ENCODE data around the gene CCNH. TPM values are rescaled to one million over a fixed set of nuclear protein-coding genes. Genes with fewer than 3 reads are reported as not detected.

Gene CCNH
- total RNA-seq, 1 experiment from 2014 or later = 50.1 TPM

GRCh38 chr5:87423755-87424154 is 11.0 kb upstream of the CCNH start:
- peaks cover 9% of the 10 kb centered on the region for H3K4me1 Mint-ChIP-seq (ENCODE audit: low read depth, unreplicated experiment)
- H3K4me3 Mint-ChIP-seq (ENCODE audit: low read depth, unreplicated experiment) = no peak overlapping the region
- no peak for TF ChIP-seq CTCF (IDR thresholded peaks at IDR 0.05; ENCODE audit: unreplicated experiment)
- BruUV-seq (replicated peaks) = no TSS peak
- CTCF ChIA-PET = no interaction called here
- no peaks in the 10 kb centered on the region for H3K36me3 Mint-ChIP-seq (ENCODE audit: insufficient read depth, unreplicated experiment)
- no peaks in the 10 kb centered on the region for H3K9me3 Mint-ChIP-seq (ENCODE audit: low read depth, unreplicated experiment)
- DNase-seq = no peak
- H3K27me3 Mint-ChIP-seq (ENCODE audit: unreplicated experiment) = no peaks in the 10 kb centered on the region
- intact Hi-C loops (cut with micrococcal nuclease; ENCODE audit: unreplicated experiment) = loop anchor here (1.0 to 10.0 kb wide), 3 partner anchors 241 to 1301 kb away; no protein-coding TSS in a partner anchor
- H3K27ac Mint-ChIP-seq (ENCODE audit: unreplicated experiment) = no peak overlapping the region

- H3K4me3 Mint-ChIP-seq (ENCODE audit: low read depth, unreplicated experiment) = no peak overlapping the region
- no peaks in the 10 kb centered on the region for H3K27me3 Mint-ChIP-seq (ENCODE audit: unreplicated experiment)
- no TSS peak for BruUV-seq (replicated peaks)
- no peak overlapping the region for H3K27ac Mint-ChIP-seq (ENCODE audit: unreplicated experiment)
- H3K36me3 Mint-ChIP-seq (ENCODE audit: insufficient read depth, unreplicated experiment) = no peaks in the 10 kb centered on the region
- H3K9me3 Mint-ChIP-seq (ENCODE audit: low read depth, unreplicated experiment) = no peaks in the 10 kb centered on the region
- intact Hi-C loops (cut with micrococcal nuclease; ENCODE audit: unreplicated experiment) = loop anchor here (10.0 kb wide), 2 partner anchors 243 to 1273 kb away; no protein-coding TSS in a partner anchor
- TF ChIP-seq CTCF (IDR thresholded peaks at IDR 0.05; ENCODE audit: unreplicated experiment) = no peak
- CTCF ChIA-PET = no interaction called here
- no peak for DNase-seq
- peaks cover 9% of the 10 kb centered on the region for H3K4me1 Mint-ChIP-seq (ENCODE audit: low read depth, unreplicated experiment)
Observed at GRCh38 chr5:87421307-87421706, 8.6 kb upstream of the CCNH start.

DNA sequence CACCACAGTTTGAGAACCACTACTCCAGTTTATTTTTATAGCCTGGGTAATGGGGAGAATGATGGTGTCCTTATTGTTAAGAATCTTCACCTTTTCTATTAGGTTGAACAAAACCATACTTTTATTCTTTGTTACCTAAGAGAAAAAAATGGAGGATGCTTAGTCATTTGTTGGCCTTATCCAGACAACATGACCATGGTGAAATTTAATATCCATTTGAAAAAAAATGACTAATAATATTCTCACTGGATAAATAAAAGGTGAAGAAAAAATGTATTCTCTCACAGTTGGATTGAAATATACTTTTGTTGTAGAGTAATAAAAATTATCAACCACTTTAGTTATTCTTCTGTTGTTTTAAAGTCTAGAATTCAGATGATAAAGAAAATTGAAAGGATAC is 5.8 kb upstream of the CCNH start:
- CTCF ChIA-PET = interaction anchor here (0.5 kb wide), 1 partner anchor 123 kb away, joined by 3 read pairs; no protein-coding TSS in a partner anchor
- intact Hi-C loops (cut with micrococcal nuclease; ENCODE audit: unreplicated experiment) = no loop called here
- no peaks in the 10 kb centered on the region for H3K27me3 Mint-ChIP-seq (ENCODE audit: unreplicated experiment)

GRCh38 chr5:87413343-87413645 is 564 bp upstream of the CCNH start:
- CTCF ChIA-PET = interaction anchor here (0.6 to 1.2 kb wide), 4 partner anchors 13 to 1311 kb away, joined by 3 to 7 read pairs (median 4); no protein-coding TSS in a partner anchor
- H3K36me3 Mint-ChIP-seq (ENCODE audit: insufficient read depth, unreplicated experiment) = peaks cover 31% of the 10 kb centered on the region
- peak overlapping the region; percentile 89 for H3K4me3 Mint-ChIP-seq (ENCODE audit: low read depth, unreplicated experiment)
- BruUV-seq (replicated peaks) = TSS peak; percentile 74
- peak overlapping the region; percentile 84 for H3K27ac Mint-ChIP-seq (ENCODE audit: unreplicated experiment)
- intact Hi-C loops (cut with micrococcal nuclease; ENCODE audit: unreplicated experiment) = no loop called here
- no peak for DNase-seq
- no peaks in the 10 kb centered on the region for H3K9me3 Mint-ChIP-seq (ENCODE audit: low read depth, unreplicated experiment)
- no peak for TF ChIP-seq CTCF (IDR thresholded peaks at IDR 0.05; ENCODE audit: unreplicated experiment)
- no peaks in the 10 kb centered on the region for H3K27me3 Mint-ChIP-seq (ENCODE audit: unreplicated experiment)
- H3K4me1 Mint-ChIP-seq (ENCODE audit: low read depth, unreplicated experiment) = peaks cover 24% of the 10 kb centered on the region

More for the DNA sequence above, 5.8 kb upstream of the CCNH start:
- BruUV-seq (replicated peaks) = no TSS peak
- TF ChIP-seq CTCF (IDR thresholded peaks at IDR 0.05; ENCODE audit: unreplicated experiment) = no peak
- H3K4me3 Mint-ChIP-seq (ENCODE audit: low read depth, unreplicated experiment) = no peak overlapping the region
- no peaks in the 10 kb centered on the region for H3K36me3 Mint-ChIP-seq (ENCODE audit: insufficient read depth, unreplicated experiment)
- no peaks in the 10 kb centered on the region for H3K4me1 Mint-ChIP-seq (ENCODE audit: low read depth, unreplicated experiment)
- no peaks in the 10 kb centered on the region for H3K9me3 Mint-ChIP-seq (ENCODE audit: low read depth, unreplicated experiment)
- no peak for DNase-seq
- no peak overlapping the region for H3K27ac Mint-ChIP-seq (ENCODE audit: unreplicated experiment)

All from Calu3 (cell line).